HFFc6 (cell line): ENCODE measurements around the gene FUT4. TPM values are rescaled to one million over a fixed set of nuclear protein-coding genes. Genes with fewer than 3 reads are reported as not detected.
"Not testable (repeated sequence)": the region's sequence is repeated elsewhere in the genome, so short reads cannot be mapped to it uniquely, and the experiment has no call there.

Experiments
- DNase-seq: peaks from one replicate; pipeline ENCODE4 v3.0.0-alpha.2; 2018
- H3K27ac Mint-ChIP-seq: 2 replicates; pipeline ENCODE4 v1.8.0; 2020; ENCODE audit warnings: mild to moderate bottlenecking, mixed read lengths
- H3K27me3 Mint-ChIP-seq: 2 replicates; pipeline ENCODE4 v1.8.0; 2021; ENCODE audit warnings: mild to moderate bottlenecking, moderate library complexity, mixed read lengths; ENCODE audit not compliant: insufficient read depth
- H3K36me3 Mint-ChIP-seq: 2 replicates; pipeline ENCODE4 v1.8.0; 2021; ENCODE audit warnings: low read depth, mixed read lengths
- H3K4me1 Mint-ChIP-seq: 2 replicates; pipeline ENCODE4 v1.8.0; 2020; ENCODE audit warnings: low read depth, mixed read lengths
- H3K4me3 Mint-ChIP-seq: 2 replicates; pipeline ENCODE4 v1.8.0; 2020; ENCODE audit warnings: mild to moderate bottlenecking, moderate library complexity, mixed read lengths
- H3K9me3 Mint-ChIP-seq: 2 replicates; pipeline ENCODE4 v1.8.0; 2020; ENCODE audit warnings: mild to moderate bottlenecking, mixed read lengths
- total RNA-seq, 6 experiments: library from RNA; stranded (reverse); fragmentation: NEBNext Ultra II Directional; extraction: Animal tissue kit (Norgen Biotek cat#: 25700); gene quantifications; 2 replicates in 1 of 6; 3 replicates in 5 of 6; pipeline ENCODE4 v1.2.3, GENCODE V29; 2021
- TF ChIP-seq, protein P1 (sequence below): fragments of 200-600 bp; sonication (generic); IDR thresholded peaks from 2 replicates; pipeline ENCODE4 v1.5.0; 2021; ENCODE audit warnings: antibody characterized with exemption, mild to moderate bottlenecking

Gene FUT4
- total RNA-seq, 6 experiments from 2014 or later, result 0.85 to 3.3 (median 3.0) TPM

DNA sequence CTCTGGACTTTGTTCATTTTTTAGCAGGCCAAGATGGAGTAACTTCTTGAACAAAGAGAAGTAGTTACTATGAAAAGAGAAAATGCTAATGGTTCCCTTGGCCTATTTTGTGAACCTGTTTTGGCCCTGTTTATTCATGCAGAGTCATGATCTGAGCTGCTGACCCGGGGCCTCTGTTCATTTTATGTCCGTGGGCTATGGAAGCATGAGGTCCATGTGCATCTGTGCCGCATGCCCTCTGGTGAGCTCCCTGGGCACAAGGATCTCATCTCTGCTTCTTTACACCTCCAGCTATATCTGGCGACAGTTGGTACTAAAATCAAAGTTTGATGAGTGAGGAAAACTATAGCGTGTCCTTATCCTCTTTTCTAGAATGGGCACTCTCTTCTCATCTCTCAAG is 24.5 kb downstream of the FUT4 start:
- Mint-ChIP-seq H3K36me3 (0 out of 2 replicates have a peak, but pooled peaks cover 4% of the 10 kb centered on the region), H3K4me1 (peaks cover 18% of the 10 kb centered on the region), H3K27ac (no peak overlapping the region), H3K9me3 (no peaks in the 10 kb centered on the region), H3K4me3 (no peak overlapping the region), H3K27me3 (no peaks in the 10 kb centered on the region; the same call in none of the 2 replicates)
- TF ChIP-seq, protein P1, sequence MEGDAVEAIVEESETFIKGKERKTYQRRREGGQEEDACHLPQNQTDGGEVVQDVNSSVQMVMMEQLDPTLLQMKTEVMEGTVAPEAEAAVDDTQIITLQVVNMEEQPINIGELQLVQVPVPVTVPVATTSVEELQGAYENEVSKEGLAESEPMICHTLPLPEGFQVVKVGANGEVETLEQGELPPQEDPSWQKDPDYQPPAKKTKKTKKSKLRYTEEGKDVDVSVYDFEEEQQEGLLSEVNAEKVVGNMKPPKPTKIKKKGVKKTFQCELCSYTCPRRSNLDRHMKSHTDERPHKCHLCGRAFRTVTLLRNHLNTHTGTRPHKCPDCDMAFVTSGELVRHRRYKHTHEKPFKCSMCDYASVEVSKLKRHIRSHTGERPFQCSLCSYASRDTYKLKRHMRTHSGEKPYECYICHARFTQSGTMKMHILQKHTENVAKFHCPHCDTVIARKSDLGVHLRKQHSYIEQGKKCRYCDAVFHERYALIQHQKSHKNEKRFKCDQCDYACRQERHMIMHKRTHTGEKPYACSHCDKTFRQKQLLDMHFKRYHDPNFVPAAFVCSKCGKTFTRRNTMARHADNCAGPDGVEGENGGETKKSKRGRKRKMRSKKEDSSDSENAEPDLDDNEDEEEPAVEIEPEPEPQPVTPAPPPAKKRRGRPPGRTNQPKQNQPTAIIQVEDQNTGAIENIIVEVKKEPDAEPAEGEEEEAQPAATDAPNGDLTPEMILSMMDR, result no peak
- DNase-seq, result no peak

- Mint-ChIP-seq H3K4me1 (peaks cover 13% of the 10 kb centered on the region), H3K9me3 (no peaks in the 10 kb centered on the region), H3K36me3 (0 out of 2 replicates have a peak, but pooled peaks cover 4% of the 10 kb centered on the region)
Observed at GRCh38 chr11:94568717-94569116, 25.0 kb downstream of the FUT4 start.

DNA sequence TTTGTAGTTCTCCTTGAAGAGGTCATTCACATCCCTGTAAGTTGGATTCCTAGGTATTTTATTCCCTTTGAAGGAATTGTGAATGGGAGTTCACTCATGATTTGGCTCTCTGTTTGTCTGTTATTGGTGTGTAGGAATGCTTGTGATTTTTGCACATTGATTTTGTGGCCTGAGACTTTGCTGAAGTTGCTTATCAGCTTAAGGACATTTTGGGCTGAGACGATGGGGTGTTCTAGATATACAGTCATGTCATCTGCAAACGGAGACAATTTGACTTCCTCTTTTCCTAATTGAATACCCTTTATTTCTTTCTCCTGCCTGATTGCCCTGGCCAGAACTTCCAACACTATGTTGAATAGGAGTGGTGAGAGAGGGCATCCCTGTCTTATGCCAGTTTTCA is 29.3 kb downstream of the FUT4 start:
- not testable (repeated sequence) for DNase-seq, H3K36me3 Mint-ChIP-seq, H3K27me3 Mint-ChIP-seq, H3K4me3 Mint-ChIP-seq, H3K9me3 Mint-ChIP-seq, H3K27ac Mint-ChIP-seq
- H3K4me1 Mint-ChIP-seq, result peaks cover 21% of the 10 kb centered on the region

More at GRCh38 chr11:94568717-94569116, 25.0 kb downstream of the FUT4 start:
- Mint-ChIP-seq H3K27ac (no peak overlapping the region), H3K27me3 (no peaks in the 10 kb centered on the region; the same call in none of the 2 replicates), H3K4me3 (no peak overlapping the region)
- TF ChIP-seq, protein P1, result no peak
- DNase-seq, result no peak

DNA sequence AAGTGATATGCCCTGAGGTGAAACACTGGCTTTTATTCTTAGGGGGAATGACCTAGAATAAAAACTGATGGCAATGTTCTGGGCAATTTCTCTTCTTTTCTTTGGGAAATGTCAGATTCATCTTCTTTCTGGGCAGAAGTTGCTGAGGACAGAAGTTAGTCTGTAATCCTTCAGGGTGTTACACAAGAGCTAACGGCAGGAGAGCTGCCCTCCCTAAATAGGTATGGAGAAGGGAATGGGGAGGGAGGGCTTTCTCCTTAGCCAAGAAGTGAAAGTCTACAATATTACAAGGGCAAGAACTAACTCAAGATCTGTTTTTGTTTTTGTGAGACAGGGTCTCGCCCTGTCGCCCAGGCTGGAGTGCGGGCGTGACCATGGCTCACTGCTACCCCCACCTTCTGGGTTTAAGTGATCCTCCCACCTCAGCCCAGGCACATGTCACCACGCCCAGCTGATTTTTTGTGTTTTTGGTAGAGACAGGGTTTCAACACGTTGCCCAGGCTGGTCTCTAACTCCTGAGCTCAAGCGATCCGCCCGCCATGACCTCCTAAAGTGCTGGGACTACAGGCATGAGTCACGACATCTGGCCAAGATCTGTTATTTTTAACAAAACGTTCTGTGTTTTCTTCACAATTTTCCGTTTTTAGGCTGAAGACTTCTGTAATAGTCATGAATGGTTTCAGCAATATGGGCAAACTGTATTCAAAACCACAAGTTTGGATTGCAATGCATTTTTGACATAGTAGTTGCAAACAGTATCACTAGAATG is 30.7 kb downstream of the FUT4 start:
- peak overlapping the region; percentile 78 for H3K27ac Mint-ChIP-seq
- H3K4me3 Mint-ChIP-seq, result peak overlapping the region; percentile 79
- TF ChIP-seq, protein P1, result no peak
- no peaks in the 10 kb centered on the region for H3K36me3 Mint-ChIP-seq
- H3K27me3 Mint-ChIP-seq, result no peaks in the 10 kb centered on the region; the same call in none of the 2 replicates
- H3K9me3 Mint-ChIP-seq, result no peaks in the 10 kb centered on the region
- H3K4me1 Mint-ChIP-seq, result peaks cover 32% of the 10 kb centered on the region
- peak; percentile 69 for DNase-seq

DNA sequence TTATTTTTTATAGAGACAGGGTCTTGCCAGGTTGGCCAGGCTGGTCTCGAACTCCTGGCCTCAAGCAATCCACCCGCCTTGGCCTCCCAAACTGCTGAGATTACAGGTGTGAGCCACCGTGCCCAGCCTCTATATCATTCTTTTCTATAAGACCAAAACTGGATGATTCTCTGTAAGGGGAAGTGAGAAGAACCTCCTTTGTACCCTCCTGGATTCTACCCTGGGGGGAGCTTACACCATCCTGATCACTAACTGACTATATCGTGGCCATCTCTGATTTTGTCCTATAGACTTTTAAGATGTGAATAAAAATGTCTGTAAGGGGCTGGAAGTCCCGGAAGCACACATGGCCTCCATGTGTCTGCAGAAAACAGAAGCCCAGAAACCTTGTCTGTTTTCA is 32.6 kb downstream of the FUT4 start:
- no peaks in the 10 kb centered on the region for H3K9me3 Mint-ChIP-seq
- H3K36me3 Mint-ChIP-seq, result no peaks in the 10 kb centered on the region
- TF ChIP-seq, protein P1, result no peak
- DNase-seq, result no peak
- H3K4me3 Mint-ChIP-seq, result no peak overlapping the region
- peaks cover 3% of the 10 kb centered on the region for H3K27me3 Mint-ChIP-seq
- H3K4me1 Mint-ChIP-seq, result peaks cover 32% of the 10 kb centered on the region
- no peak overlapping the region for H3K27ac Mint-ChIP-seq

- Mint-ChIP-seq H3K27me3 (peaks cover 15% of the 10 kb centered on the region), H3K4me3 (no peak overlapping the region), H3K9me3 (no peaks in the 10 kb centered on the region), H3K27ac (no peak overlapping the region), H3K36me3 (no peaks in the 10 kb centered on the region), H3K4me1 (peaks cover 32% of the 10 kb centered on the region)
- TF ChIP-seq, protein P1, result no peak
- no peak for DNase-seq
Observed at GRCh38 chr11:94577841-94578240, 34.1 kb downstream of the FUT4 start.
